HepG2 (cell line): ENCODE data around the gene PSMC3IP. TPM values are rescaled to one million over a fixed set of nuclear protein-coding genes. Genes with fewer than 3 reads are reported as not detected.

Source experiments
- ATM ChIP-seq: fragments of 450-650 bp; IDR thresholded peaks from 2 replicates; pipeline ENCODE4 v1.7.1; 2017; ENCODE audit warnings: mild to moderate bottlenecking, borderline replicate concordance
- ETV6 ChIP-seq: sonication (generic); formaldehyde crosslinking; conservative IDR thresholded peaks from 2 replicates; pipeline ENCODE4 v1.4.0; 2020; ENCODE audit warnings: missing genetic modification reagents
- ISX ChIP-seq: sonication (generic); formaldehyde crosslinking; conservative IDR thresholded peaks from 2 replicates; pipeline ENCODE4 v1.5.0; 2020; ENCODE audit warnings: missing genetic modification reagents
- KLF16 ChIP-seq, 2 experiments: sonication (generic) in 1 of 2; formaldehyde crosslinking in 1 of 2; IDR thresholded peaks; 2 replicates each; pipeline versions ENCODE4 v1.6.1 to v1.8.0; 2016 to 2023; ENCODE audit warnings: missing genetic modification reagents in 2 of 2, missing compliant biosample characterization in 1 of 2
- MEF2D ChIP-seq: sonication (generic); formaldehyde crosslinking; IDR thresholded peaks from 2 replicates; pipeline ENCODE4 v1.5.1; 2020; ENCODE audit warnings: mild to moderate bottlenecking, missing genetic modification reagents
- NR2F2 ChIP-seq: IDR thresholded peaks from 2 replicates; pipeline ENCODE4 v1.6.1; 2012; ENCODE audit warnings: low read depth, inconsistent platforms, borderline replicate concordance
- PCBP1 ChIP-seq: fragments of 200-400 bp; formaldehyde crosslinking; IDR thresholded peaks from 2 replicates; pipeline ENCODE4 v1.6.1; 2017; ENCODE audit warnings: mild to moderate bottlenecking, low read depth, low read length, borderline replicate concordance
- ZBTB21 ChIP-seq: sonication (generic); formaldehyde crosslinking; IDR thresholded peaks from 2 replicates; pipeline ENCODE4 v1.4.0; 2020; ENCODE audit warnings: missing genetic modification reagents
- ZFP90 ChIP-seq: sonication (generic); formaldehyde crosslinking; IDR thresholded peaks from 2 replicates; pipeline ENCODE4 v1.8.0; 2022; ENCODE audit warnings: missing genetic modification reagents, mild to moderate bottlenecking, inconsistent platforms, borderline replicate concordance
- ZNF224 ChIP-seq: sonication (generic); formaldehyde crosslinking; IDR thresholded peaks from 2 replicates; pipeline ENCODE4 v1.5.0; 2020; ENCODE audit warnings: mild to moderate bottlenecking, missing genetic modification reagents
- ZNF234 ChIP-seq: sonication (generic); formaldehyde crosslinking; conservative IDR thresholded peaks from 2 replicates; pipeline ENCODE4 v1.5.1; 2020; ENCODE audit warnings: mild to moderate bottlenecking, missing genetic modification reagents
- ZNF670 ChIP-seq: sonication (generic); formaldehyde crosslinking; IDR thresholded peaks from 2 replicates; pipeline ENCODE4 v1.8.0; 2022; ENCODE audit warnings: mild to moderate bottlenecking, missing genetic modification reagents, borderline replicate concordance
- ZNF7 ChIP-seq: IDR thresholded peaks from 2 replicates; pipeline ENCODE4 v1.6.1; 2016; ENCODE audit warnings: missing biosample characterization, missing genetic modification reagents
- polyA plus RNA-seq, 8 experiments: library from polyadenylated mRNA; depleted of rRNA in 3 of 8; stranded (reverse) in 7 of 8; unstranded in 1 of 8; fragments of >200 nt; fragmentation: Illumina TruSeq in 4 of 8; extraction: Trizol in 4 of 8; gene quantifications; 2 replicates each; pipeline versions ENCODE4 v1.2.1 to v1.2.3, GENCODE V29; 2011 to 2016; ENCODE audit warnings: low read depth in 4 of 8, missing spikeins in 1 of 8, mixed read lengths in 1 of 8; ENCODE audit not compliant: insufficient read depth in 1 of 8
- total RNA-seq, 5 experiments: library from RNA; depleted of rRNA; stranded (reverse); fragments of >200 nt; fragmentation: Illumina TruSeq; extraction: Trizol; gene quantifications; 2 replicates each; pipeline ENCODE4 v1.2.3, GENCODE V29; 2016; ENCODE audit warnings: low read depth in 1 of 5
- TF ChIP-seq, protein P1 (sequence below): sonication (generic); formaldehyde crosslinking; IDR thresholded peaks from 2 replicates; pipeline ENCODE4 v1.5.1; 2020; ENCODE audit warnings: missing genetic modification reagents, mild to moderate bottlenecking, borderline replicate concordance
- TF ChIP-seq, protein P2 (sequence below): sonication (generic); formaldehyde crosslinking; IDR thresholded peaks from 2 replicates; pipeline ENCODE4 v1.4.0; 2020; ENCODE audit warnings: mild to moderate bottlenecking, missing genetic modification reagents
- TF ChIP-seq, protein P3 (sequence below): IDR thresholded peaks from 2 replicates; pipeline ENCODE4 v1.6.1; 2016; ENCODE audit warnings: low read depth
- TF ChIP-seq, protein P4 (sequence below), 2 experiments: sonication (generic) in 1 of 2; formaldehyde crosslinking in 1 of 2; IDR thresholded peaks; 2 replicates each; pipeline versions ENCODE4 v1.6.1 to v1.9.0; 2014 to 2022; ENCODE audit warnings: antibody characterized with exemption in 1 of 2, borderline replicate concordance in 1 of 2, inconsistent platforms in 1 of 2, low read depth in 1 of 2, missing genetic modification reagents in 1 of 2

PSMC3IP gene
- total and polyA plus RNA-seq, 2 of the 13 experiments (the other 11 are each of a cell fraction or from before 2014, with no cell fraction given): 6.5 to 22.4 TPM

DNA sequence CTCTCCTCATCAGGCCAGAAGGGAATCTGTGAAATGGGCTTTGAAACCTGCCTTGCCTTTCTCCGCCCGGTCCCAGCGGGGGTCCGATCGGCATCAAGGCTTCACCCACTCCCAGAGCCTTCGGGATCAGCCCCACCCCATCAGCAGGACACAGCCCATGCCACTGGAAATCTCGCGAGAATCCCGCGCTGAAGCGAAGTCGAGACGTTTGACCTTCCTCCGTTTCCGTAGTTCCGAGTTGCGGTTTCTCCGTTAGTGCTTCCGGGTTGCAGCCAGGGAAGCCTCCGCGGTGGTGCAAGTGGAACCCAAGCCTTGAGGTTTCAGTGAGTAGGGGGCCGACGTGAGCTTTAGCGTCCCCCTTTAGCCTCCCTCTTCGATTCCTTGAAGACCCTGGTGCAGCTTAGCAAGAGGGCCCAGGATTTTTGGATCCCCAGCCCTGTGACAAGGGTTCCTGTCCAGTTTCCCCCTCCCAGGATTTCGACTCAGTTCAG lies 15.6 kb downstream of the PSMC3IP start, which contains the start of gene COASY (continued):
- TF ChIP-seq, protein P1, sequence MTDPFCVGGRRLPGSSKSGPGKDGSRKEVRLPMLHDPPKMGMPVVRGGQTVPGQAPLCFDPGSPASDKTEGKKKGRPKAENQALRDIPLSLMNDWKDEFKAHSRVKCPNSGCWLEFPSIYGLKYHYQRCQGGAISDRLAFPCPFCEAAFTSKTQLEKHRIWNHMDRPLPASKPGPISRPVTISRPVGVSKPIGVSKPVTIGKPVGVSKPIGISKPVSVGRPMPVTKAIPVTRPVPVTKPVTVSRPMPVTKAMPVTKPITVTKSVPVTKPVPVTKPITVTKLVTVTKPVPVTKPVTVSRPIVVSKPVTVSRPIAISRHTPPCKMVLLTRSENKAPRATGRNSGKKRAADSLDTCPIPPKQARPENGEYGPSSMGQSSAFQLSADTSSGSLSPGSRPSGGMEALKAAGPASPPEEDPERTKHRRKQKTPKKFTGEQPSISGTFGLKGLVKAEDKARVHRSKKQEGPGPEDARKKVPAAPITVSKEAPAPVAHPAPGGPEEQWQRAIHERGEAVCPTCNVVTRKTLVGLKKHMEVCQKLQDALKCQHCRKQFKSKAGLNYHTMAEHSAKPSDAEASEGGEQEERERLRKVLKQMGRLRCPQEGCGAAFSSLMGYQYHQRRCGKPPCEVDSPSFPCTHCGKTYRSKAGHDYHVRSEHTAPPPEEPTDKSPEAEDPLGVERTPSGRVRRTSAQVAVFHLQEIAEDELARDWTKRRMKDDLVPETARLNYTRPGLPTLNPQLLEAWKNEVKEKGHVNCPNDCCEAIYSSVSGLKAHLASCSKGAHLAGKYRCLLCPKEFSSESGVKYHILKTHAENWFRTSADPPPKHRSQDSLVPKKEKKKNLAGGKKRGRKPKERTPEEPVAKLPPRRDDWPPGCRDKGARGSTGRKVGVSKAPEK (CRISPR knock-in tag): no peak
- TF ChIP-seq, protein P2, sequence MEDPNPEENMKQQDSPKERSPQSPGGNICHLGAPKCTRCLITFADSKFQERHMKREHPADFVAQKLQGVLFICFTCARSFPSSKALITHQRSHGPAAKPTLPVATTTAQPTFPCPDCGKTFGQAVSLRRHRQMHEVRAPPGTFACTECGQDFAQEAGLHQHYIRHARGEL: no peak
- peak; percentile 35; the same call in 1 of the 2 replicates for TF ChIP-seq MEF2D (CRISPR knock-in tag)
- peak; percentile 94 for TF ChIP-seq ZNF224 (CRISPR knock-in tag)
- peak; percentile 90 for TF ChIP-seq ZNF670 (CRISPR knock-in tag)
- TF ChIP-seq, protein P3, sequence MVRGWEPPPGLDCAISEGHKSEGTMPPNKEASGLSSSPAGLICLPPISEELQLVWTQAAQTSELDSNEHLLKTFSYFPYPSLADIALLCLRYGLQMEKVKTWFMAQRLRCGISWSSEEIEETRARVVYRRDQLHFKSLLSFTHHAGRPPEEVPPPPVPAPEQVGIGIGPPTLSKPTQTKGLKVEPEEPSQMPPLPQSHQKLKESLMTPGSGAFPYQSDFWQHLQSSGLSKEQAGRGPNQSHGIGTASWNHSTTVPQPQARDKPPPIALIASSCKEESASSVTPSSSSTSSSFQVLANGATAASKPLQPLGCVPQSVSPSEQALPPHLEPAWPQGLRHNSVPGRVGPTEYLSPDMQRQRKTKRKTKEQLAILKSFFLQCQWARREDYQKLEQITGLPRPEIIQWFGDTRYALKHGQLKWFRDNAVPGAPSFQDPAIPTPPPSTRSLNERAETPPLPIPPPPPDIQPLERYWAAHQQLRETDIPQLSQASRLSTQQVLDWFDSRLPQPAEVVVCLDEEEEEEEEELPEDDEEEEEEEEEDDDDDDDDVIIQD (CRISPR knock-in tag): peak; percentile 65
- TF ChIP-seq ZNF7 (CRISPR knock-in tag): no peak
- TF ChIP-seq ISX (CRISPR knock-in tag): no peak; the same call in 1 of the 2 replicates
- TF ChIP-seq ZBTB21 (CRISPR knock-in tag): no peak
- TF ChIP-seq ZFP90 (CRISPR knock-in tag): peak; percentile 68
- TF ChIP-seq ZNF234 (CRISPR knock-in tag): 0 out of 2 replicates have a peak, but pooled peaks have one; percentile 24
- TF ChIP-seq PCBP1: 0 out of 2 replicates have a peak, but pooled peaks have one; percentile 39
- peak; percentile 49 for TF ChIP-seq ETV6 (CRISPR knock-in tag)
- TF ChIP-seq, protein P4, sequence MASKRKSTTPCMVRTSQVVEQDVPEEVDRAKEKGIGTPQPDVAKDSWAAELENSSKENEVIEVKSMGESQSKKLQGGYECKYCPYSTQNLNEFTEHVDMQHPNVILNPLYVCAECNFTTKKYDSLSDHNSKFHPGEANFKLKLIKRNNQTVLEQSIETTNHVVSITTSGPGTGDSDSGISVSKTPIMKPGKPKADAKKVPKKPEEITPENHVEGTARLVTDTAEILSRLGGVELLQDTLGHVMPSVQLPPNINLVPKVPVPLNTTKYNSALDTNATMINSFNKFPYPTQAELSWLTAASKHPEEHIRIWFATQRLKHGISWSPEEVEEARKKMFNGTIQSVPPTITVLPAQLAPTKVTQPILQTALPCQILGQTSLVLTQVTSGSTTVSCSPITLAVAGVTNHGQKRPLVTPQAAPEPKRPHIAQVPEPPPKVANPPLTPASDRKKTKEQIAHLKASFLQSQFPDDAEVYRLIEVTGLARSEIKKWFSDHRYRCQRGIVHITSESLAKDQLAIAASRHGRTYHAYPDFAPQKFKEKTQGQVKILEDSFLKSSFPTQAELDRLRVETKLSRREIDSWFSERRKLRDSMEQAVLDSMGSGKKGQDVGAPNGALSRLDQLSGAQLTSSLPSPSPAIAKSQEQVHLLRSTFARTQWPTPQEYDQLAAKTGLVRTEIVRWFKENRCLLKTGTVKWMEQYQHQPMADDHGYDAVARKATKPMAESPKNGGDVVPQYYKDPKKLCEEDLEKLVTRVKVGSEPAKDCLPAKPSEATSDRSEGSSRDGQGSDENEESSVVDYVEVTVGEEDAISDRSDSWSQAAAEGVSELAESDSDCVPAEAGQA (IDR thresholded peaks at IDR 0.05; ENCODE audit: low read depth): no peak; the same call in 1 of the 2 replicates
- TF ChIP-seq, protein P4 (CRISPR knock-in tag; IDR thresholded peaks at IDR 0.05; ENCODE audit: borderline replicate concordance): 0 out of 2 replicates have a peak, but pooled peaks have one; percentile 19
- no peak for TF ChIP-seq ATM
- peak; percentile 12; the same call in 1 of the 2 replicates for TF ChIP-seq NR2F2
- TF ChIP-seq KLF16 (CRISPR knock-in tag; IDR thresholded peaks at IDR 0.05): peak in 1 of 2 experiments; percentile 82; a peak in 2 of 4 replicates
